Osteocyte (in vitro differentiated cells): ENCODE data around the gene METTL17. TPM values are rescaled to one million over a fixed set of nuclear protein-coding genes. Genes with fewer than 3 reads are reported as not detected.

Experiments
- DNase-seq: peaks from one replicate; pipeline ENCODE4 v3.0.0; 2021; ENCODE audit warnings: mixed read lengths; ENCODE audit not compliant: unreplicated experiment; ENCODE audit errors: extremely low spot score
- H3K27ac Mint-ChIP-seq: one replicate; pipeline ENCODE4 v1.8.0; 2021; ENCODE audit warnings: mild to moderate bottlenecking, mixed read lengths; ENCODE audit not compliant: unreplicated experiment
- H3K27me3 Mint-ChIP-seq: one replicate; pipeline ENCODE4 v1.8.0; 2021; ENCODE audit warnings: mixed read lengths; ENCODE audit not compliant: unreplicated experiment
- H3K36me3 Mint-ChIP-seq: one replicate; pipeline ENCODE4 v1.8.0; 2021; ENCODE audit warnings: mixed read lengths; ENCODE audit not compliant: unreplicated experiment
- H3K4me1 Mint-ChIP-seq: one replicate; pipeline ENCODE4 v1.8.0; 2021; ENCODE audit warnings: mixed read lengths; ENCODE audit not compliant: unreplicated experiment
- H3K4me3 Mint-ChIP-seq: one replicate; pipeline ENCODE4 v1.8.0; 2021; ENCODE audit warnings: mild to moderate bottlenecking, moderate library complexity, mixed read lengths; ENCODE audit not compliant: unreplicated experiment
- H3K9me3 Mint-ChIP-seq: one replicate; pipeline ENCODE4 v1.8.0; 2021; ENCODE audit warnings: mixed read lengths; ENCODE audit not compliant: unreplicated experiment
- CTCF ChIP-seq: fragments of 200-600 bp; sonication (generic); IDR thresholded peaks from 2 replicates; pipeline ENCODE4 v1.5.0; 2021; ENCODE audit warnings: antibody characterized with exemption, mild to moderate bottlenecking, moderate library complexity
- total RNA-seq: library from RNA; stranded (reverse); gene quantifications from 2 replicates; pipeline ENCODE4 v1.2.1, GENCODE V29; 2021

Gene METTL17
- total RNA-seq, 1 donor from 2014 or later: 58.6 TPM

DNA sequence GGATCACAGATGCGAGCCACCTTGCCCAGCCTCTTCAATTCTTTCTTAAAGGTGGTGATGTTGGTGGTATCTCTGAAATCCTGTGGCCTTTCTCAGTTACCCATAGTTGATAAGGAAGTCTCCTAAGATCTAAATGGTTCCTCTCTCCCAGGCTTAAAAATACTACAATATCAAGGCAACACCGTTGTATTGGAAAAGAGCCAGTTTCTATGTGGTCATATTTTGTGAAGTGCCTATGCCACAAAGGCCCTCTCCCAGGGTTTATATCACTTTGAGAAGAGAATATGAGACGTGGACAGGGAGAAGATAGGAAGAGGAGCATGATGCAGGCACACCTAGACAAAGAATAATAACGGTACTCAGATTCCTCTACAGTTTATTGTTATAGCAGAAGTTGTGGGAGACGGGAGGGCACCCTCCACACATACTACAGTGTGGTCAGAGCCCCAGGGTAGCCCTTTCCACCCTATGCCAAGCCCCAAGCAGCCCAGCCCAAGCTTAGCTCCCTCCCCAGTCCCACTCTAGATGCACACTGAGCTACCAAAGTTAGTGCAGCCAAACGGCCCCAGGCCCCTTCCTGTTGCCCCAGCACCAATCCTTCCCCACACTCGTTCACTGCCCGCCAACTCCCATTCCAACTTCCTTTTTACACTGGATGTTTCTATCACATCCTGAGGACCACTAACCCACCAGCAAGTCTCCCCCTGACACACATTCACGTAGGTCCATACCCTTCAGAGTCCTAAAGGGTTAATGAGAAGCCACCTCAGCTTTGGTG lies 26.8 kb downstream of the METTL17 start:
- H3K27ac Mint-ChIP-seq: no peak overlapping the region
- H3K4me1 Mint-ChIP-seq: peaks cover 2% of the 10 kb centered on the region
- DNase-seq: no peak
- TF ChIP-seq CTCF: no peak
- peaks cover 31% of the 10 kb centered on the region for H3K27me3 Mint-ChIP-seq
- no peaks in the 10 kb centered on the region for H3K9me3 Mint-ChIP-seq
- no peak overlapping the region for H3K4me3 Mint-ChIP-seq
- no peaks in the 10 kb centered on the region for H3K36me3 Mint-ChIP-seq

DNA sequence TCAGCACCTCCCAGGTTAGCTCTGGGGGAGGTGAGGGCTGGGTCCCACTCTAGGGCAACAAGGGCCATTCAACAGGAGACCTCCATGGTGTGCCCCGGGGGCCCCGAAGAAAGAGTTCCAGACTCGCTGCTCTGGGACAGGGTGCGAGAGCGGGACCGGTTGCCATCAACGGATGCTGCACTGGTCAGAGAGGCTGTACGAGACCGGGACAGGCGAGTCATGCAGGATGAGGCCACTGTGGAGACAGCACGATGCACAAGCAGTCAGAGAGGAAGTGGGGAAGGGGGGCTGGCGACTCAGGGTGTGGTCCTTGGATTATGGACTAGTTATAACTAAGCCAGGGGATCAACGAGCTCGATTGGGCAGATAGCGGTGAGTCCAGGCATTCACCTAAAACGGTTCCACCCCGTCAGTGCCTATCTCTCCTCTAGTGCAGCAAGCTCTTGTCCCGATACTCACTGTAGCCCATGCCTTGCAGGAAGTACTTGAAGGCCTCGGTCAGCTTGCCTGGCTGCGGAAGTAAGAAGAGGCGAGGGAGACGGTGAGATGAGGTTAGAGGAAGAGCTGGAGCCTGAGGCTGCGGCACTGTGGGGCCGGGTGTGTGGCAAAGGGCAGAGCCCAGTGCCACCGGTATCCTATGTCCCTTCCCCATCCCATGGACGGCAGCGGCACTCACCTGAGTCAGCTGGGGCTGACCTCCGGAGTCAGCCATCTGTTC lies 27.9 kb downstream of the METTL17 start:
- no peaks in the 10 kb centered on the region for H3K9me3 Mint-ChIP-seq
- no peaks in the 10 kb centered on the region for H3K36me3 Mint-ChIP-seq
- no peak overlapping the region for H3K27ac Mint-ChIP-seq
- peaks cover 2% of the 10 kb centered on the region for H3K4me1 Mint-ChIP-seq
- no peak for TF ChIP-seq CTCF
- peaks cover 30% of the 10 kb centered on the region for H3K27me3 Mint-ChIP-seq
- no peak for DNase-seq
- H3K4me3 Mint-ChIP-seq: no peak overlapping the region

DNA sequence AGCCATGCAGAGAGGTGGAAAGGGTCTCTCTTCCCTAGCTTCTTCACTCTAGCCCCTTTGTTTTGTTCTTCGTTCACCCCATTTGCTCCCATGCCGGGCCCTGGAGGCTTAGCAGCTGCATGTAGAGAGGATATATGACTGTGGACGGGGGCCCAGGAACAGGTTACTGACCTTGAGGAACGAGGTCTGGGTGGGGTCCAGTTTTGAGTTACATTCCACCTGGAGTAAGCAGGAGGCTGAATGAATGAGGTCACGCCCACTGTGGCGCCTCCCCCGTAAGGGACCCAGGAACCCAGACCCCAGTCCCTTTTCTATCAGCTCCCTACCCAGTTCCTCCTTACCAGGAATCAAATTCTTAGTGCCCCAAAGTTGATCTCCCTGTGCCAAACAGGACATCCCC lies 28.5 kb downstream of the METTL17 start:
- no peak for DNase-seq
- no peak for TF ChIP-seq CTCF
- Mint-ChIP-seq H3K9me3 (no peaks in the 10 kb centered on the region), H3K4me1 (peaks cover 2% of the 10 kb centered on the region), H3K27me3 (peaks cover 30% of the 10 kb centered on the region), H3K36me3 (no peaks in the 10 kb centered on the region), H3K4me3 (no peak overlapping the region), H3K27ac (no peak overlapping the region)

DNA sequence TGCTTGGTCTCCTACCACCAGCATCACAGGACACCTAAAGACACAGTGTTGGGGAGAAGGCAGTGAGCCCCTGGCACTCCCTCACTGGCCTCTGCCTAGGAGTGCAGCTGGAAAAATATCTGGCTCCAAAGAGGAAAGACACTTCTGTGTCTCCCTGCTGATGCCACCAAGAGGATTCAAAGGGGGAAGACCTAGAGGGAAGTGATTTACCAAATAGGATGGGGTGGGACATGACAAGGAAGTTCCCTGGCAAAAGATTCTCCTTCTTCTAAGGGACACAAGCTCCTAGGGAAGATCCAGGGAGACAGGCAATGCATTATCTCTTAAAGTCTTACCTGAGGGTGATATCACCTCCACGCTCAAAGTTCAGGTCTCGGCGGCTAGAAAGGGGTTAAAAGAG lies 29.0 kb downstream of the METTL17 start:
- no peak for DNase-seq
- Mint-ChIP-seq H3K27me3 (peaks cover 32% of the 10 kb centered on the region), H3K27ac (no peak overlapping the region), H3K4me1 (peaks cover 2% of the 10 kb centered on the region), H3K9me3 (no peaks in the 10 kb centered on the region), H3K36me3 (no peaks in the 10 kb centered on the region), H3K4me3 (no peak overlapping the region)
- no peak for TF ChIP-seq CTCF

- peaks cover 34% of the 10 kb centered on the region for H3K27me3 Mint-ChIP-seq
- peaks cover 5% of the 10 kb centered on the region for H3K4me1 Mint-ChIP-seq
- TF ChIP-seq CTCF: no peak
- no peaks in the 10 kb centered on the region for H3K9me3 Mint-ChIP-seq
- no peak overlapping the region for H3K4me3 Mint-ChIP-seq
- H3K27ac Mint-ChIP-seq: no peak overlapping the region
- no peak for DNase-seq
- H3K36me3 Mint-ChIP-seq: no peaks in the 10 kb centered on the region
Measured at GRCh38 chr14:21019366-21019765, 29.6 kb downstream of the METTL17 start.
